HepG2 (cell line): ENCODE data around the gene TEDC1. TPM values are rescaled to one million over a fixed set of nuclear protein-coding genes. Genes with fewer than 3 reads are reported as not detected.
A peak's percentile ranks its signal among the peaks of the same experiment; 100 is the strongest.

Source experiments
- SALL2 ChIP-seq: sonication (generic); formaldehyde crosslinking; IDR thresholded peaks from 2 replicates; pipeline ENCODE4 v1.8.1; 2023; ENCODE audit warnings: mild to moderate bottlenecking, missing genetic modification reagents, inconsistent platforms
- ZNF354B ChIP-seq: sonication (generic); formaldehyde crosslinking; IDR thresholded peaks from 2 replicates; pipeline ENCODE4 v1.8.0; 2022; ENCODE audit warnings: mild to moderate bottlenecking, missing genetic modification reagents
- ZNF816 ChIP-seq: sonication (generic); formaldehyde crosslinking; IDR thresholded peaks from 2 replicates; pipeline ENCODE4 v1.8.0; 2022; ENCODE audit warnings: missing genetic modification reagents, mild to moderate bottlenecking, borderline replicate concordance
- polyA plus RNA-seq, 8 experiments: library from polyadenylated mRNA; depleted of rRNA in 3 of 8; stranded (reverse) in 7 of 8; unstranded in 1 of 8; fragments of >200 nt; fragmentation: Illumina TruSeq in 4 of 8; extraction: Trizol in 4 of 8; gene quantifications; 2 replicates each; pipeline versions ENCODE4 v1.2.1 to v1.2.3, GENCODE V29; 2011 to 2016; ENCODE audit warnings: low read depth in 4 of 8, missing spikeins in 1 of 8, mixed read lengths in 1 of 8; ENCODE audit not compliant: insufficient read depth in 1 of 8
- total RNA-seq, 5 experiments: library from RNA; depleted of rRNA; stranded (reverse); fragments of >200 nt; fragmentation: Illumina TruSeq; extraction: Trizol; gene quantifications; 2 replicates each; pipeline ENCODE4 v1.2.3, GENCODE V29; 2016; ENCODE audit warnings: low read depth in 1 of 5
- TF ChIP-seq, protein P1 (sequence below): sonication (generic); formaldehyde crosslinking; IDR thresholded peaks from 2 replicates; pipeline ENCODE4 v1.4.0; 2020; ENCODE audit warnings: missing genetic modification reagents
- TF ChIP-seq, protein P2 (sequence below): sonication (generic); formaldehyde crosslinking; IDR thresholded peaks from 2 replicates; pipeline ENCODE4 v1.4.0; 2020; ENCODE audit warnings: missing genetic modification reagents, borderline replicate concordance
- TF ChIP-seq, protein P3 (sequence below): sonication (generic); formaldehyde crosslinking; IDR thresholded peaks from 2 replicates; pipeline ENCODE4 v1.9.0; 2021; ENCODE audit warnings: missing genetic modification reagents, mild to moderate bottlenecking, borderline replicate concordance
- TF ChIP-seq, protein P4 (sequence below): sonication (generic); formaldehyde crosslinking; IDR thresholded peaks from 2 replicates; pipeline ENCODE4 v1.5.0; 2020; ENCODE audit warnings: mild to moderate bottlenecking, missing genetic modification reagents, borderline replicate concordance
- TF ChIP-seq, protein P5 (sequence below): sonication (generic); formaldehyde crosslinking; IDR thresholded peaks from 2 replicates; pipeline ENCODE4 v1.5.0; 2020; ENCODE audit warnings: mild to moderate bottlenecking, missing genetic modification reagents

The TEDC1 gene
- total and polyA plus RNA-seq, 2 of the 13 experiments (the other 11 are each of a cell fraction or from before 2014, with no cell fraction given), result 5.7 to 27.4 TPM

DNA sequence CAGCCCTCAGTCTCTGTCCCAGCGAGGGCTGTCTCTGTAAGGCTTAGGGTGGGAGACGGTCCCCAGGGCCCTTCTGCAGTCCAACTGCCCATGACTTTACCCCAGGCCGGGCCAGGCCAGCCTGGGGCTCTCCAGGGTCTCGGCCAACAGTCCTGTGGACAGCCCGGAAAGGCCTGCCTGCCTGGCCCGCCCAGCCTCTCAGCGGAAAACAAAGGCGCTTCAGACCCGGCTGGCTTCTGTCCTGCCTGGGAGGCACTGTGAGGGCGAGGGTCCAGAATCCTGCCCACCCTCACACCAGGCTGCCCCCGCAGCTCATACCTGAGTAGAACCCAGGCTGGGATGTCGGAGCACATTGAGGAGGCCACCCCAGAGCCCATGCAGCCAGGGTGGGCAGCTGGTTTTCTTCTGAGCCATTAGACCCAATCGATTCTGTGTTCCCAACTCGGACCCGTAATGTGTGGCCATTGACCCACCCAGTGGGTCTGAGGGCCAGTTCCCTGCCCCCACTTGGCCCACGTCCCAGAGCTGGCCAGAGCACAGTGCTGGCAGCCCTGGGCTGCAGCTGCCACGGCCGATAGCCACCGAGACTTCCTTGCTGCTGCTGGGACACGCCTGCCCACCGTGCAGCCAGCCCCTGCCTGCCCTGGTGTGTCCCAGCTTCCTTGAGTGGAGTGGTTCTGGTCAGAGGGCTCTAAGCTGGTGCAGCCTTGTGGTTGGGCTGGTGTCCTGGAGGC lies 14.8 kb upstream of the TEDC1 start (continued):
- TF ChIP-seq, protein P1, sequence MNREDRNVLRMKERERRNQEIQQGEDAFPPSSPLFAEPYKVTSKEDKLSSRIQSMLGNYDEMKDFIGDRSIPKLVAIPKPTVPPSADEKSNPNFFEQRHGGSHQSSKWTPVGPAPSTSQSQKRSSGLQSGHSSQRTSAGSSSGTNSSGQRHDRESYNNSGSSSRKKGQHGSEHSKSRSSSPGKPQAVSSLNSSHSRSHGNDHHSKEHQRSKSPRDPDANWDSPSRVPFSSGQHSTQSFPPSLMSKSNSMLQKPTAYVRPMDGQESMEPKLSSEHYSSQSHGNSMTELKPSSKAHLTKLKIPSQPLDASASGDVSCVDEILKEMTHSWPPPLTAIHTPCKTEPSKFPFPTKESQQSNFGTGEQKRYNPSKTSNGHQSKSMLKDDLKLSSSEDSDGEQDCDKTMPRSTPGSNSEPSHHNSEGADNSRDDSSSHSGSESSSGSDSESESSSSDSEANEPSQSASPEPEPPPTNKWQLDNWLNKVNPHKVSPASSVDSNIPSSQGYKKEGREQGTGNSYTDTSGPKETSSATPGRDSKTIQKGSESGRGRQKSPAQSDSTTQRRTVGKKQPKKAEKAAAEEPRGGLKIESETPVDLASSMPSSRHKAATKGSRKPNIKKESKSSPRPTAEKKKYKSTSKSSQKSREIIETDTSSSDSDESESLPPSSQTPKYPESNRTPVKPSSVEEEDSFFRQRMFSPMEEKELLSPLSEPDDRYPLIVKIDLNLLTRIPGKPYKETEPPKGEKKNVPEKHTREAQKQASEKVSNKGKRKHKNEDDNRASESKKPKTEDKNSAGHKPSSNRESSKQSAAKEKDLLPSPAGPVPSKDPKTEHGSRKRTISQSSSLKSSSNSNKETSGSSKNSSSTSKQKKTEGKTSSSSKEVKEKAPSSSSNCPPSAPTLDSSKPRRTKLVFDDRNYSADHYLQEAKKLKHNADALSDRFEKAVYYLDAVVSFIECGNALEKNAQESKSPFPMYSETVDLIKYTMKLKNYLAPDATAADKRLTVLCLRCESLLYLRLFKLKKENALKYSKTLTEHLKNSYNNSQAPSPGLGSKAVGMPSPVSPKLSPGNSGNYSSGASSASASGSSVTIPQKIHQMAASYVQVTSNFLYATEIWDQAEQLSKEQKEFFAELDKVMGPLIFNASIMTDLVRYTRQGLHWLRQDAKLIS, result no peak
- TF ChIP-seq ZNF354B (no peak), SALL2 (CRISPR knock-in tag) (no peak), ZNF816 (CRISPR knock-in tag) (no peak)
- TF ChIP-seq, protein P2, sequence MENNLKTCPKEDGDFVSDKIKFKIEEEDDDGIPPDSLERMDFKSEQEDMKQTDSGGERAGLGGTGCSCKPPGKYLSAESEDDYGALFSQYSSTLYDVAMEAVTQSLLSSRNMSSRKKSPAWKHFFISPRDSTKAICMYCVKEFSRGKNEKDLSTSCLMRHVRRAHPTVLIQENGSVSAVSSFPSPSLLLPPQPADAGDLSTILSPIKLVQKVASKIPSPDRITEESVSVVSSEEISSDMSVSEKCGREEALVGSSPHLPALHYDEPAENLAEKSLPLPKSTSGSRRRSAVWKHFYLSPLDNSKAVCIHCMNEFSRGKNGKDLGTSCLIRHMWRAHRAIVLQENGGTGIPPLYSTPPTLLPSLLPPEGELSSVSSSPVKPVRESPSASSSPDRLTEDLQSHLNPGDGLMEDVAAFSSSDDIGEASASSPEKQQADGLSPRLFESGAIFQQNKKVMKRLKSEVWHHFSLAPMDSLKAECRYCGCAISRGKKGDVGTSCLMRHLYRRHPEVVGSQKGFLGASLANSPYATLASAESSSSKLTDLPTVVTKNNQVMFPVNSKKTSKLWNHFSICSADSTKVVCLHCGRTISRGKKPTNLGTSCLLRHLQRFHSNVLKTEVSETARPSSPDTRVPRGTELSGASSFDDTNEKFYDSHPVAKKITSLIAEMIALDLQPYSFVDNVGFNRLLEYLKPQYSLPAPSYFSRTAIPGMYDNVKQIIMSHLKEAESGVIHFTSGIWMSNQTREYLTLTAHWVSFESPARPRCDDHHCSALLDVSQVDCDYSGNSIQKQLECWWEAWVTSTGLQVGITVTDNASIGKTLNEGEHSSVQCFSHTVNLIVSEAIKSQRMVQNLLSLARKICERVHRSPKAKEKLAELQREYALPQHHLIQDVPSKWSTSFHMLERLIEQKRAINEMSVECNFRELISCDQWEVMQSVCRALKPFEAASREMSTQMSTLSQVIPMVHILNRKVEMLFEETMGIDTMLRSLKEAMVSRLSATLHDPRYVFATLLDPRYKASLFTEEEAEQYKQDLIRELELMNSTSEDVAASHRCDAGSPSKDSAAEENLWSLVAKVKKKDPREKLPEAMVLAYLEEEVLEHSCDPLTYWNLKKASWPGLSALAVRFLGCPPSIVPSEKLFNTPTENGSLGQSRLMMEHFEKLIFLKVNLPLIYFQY (CRISPR knock-in tag), result peak; percentile 58
- TF ChIP-seq, protein P3, sequence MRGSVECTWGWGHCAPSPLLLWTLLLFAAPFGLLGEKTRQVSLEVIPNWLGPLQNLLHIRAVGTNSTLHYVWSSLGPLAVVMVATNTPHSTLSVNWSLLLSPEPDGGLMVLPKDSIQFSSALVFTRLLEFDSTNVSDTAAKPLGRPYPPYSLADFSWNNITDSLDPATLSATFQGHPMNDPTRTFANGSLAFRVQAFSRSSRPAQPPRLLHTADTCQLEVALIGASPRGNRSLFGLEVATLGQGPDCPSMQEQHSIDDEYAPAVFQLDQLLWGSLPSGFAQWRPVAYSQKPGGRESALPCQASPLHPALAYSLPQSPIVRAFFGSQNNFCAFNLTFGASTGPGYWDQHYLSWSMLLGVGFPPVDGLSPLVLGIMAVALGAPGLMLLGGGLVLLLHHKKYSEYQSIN (CRISPR knock-in tag), result no peak
- TF ChIP-seq, protein P4, sequence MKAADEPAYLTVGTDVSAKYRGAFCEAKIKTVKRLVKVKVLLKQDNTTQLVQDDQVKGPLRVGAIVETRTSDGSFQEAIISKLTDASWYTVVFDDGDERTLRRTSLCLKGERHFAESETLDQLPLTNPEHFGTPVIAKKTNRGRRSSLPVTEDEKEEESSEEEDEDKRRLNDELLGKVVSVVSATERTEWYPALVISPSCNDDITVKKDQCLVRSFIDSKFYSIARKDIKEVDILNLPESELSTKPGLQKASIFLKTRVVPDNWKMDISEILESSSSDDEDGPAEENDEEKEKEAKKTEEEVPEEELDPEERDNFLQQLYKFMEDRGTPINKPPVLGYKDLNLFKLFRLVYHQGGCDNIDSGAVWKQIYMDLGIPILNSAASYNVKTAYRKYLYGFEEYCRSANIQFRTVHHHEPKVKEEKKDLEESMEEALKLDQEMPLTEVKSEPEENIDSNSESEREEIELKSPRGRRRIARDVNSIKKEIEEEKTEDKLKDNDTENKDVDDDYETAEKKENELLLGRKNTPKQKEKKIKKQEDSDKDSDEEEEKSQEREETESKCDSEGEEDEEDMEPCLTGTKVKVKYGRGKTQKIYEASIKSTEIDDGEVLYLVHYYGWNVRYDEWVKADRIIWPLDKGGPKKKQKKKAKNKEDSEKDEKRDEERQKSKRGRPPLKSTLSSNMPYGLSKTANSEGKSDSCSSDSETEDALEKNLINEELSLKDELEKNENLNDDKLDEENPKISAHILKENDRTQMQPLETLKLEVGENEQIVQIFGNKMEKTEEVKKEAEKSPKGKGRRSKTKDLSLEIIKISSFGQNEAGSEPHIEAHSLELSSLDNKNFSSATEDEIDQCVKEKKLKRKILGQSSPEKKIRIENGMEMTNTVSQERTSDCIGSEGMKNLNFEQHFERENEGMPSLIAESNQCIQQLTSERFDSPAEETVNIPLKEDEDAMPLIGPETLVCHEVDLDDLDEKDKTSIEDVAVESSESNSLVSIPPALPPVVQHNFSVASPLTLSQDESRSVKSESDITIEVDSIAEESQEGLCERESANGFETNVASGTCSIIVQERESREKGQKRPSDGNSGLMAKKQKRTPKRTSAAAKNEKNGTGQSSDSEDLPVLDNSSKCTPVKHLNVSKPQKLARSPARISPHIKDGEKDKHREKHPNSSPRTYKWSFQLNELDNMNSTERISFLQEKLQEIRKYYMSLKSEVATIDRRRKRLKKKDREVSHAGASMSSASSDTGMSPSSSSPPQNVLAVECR, result peak; percentile 10; the same call in 1 of the 2 replicates
- TF ChIP-seq, protein P5, sequence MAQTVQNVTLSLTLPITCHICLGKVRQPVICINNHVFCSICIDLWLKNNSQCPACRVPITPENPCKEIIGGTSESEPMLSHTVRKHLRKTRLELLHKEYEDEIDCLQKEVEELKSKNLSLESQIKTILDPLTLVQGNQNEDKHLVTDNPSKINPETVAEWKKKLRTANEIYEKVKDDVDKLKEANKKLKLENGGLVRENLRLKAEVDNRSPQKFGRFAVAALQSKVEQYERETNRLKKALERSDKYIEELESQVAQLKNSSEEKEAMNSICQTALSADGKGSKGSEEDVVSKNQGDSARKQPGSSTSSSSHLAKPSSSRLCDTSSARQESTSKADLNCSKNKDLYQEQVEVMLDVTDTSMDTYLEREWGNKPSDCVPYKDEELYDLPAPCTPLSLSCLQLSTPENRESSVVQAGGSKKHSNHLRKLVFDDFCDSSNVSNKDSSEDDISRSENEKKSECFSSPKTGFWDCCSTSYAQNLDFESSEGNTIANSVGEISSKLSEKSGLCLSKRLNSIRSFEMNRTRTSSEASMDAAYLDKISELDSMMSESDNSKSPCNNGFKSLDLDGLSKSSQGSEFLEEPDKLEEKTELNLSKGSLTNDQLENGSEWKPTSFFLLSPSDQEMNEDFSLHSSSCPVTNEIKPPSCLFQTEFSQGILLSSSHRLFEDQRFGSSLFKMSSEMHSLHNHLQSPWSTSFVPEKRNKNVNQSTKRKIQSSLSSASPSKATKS, result no peak
